HG02610 (cell line): ENCODE data around the gene TEKT4.
"Not testable (repeated sequence)": the region's sequence is repeated elsewhere in the genome, so short reads cannot be mapped to it uniquely, and the experiment has no call there.

Experiments used
- ATAC-seq: cut with Tn5 transposase; IDR thresholded peaks from one replicate; pipeline ENCODE4 v1.9.1; 2021; ENCODE audit warnings: mild to moderate bottlenecking, moderate library complexity; ENCODE audit not compliant: unreplicated experiment

TEKT4 gene

DNA sequence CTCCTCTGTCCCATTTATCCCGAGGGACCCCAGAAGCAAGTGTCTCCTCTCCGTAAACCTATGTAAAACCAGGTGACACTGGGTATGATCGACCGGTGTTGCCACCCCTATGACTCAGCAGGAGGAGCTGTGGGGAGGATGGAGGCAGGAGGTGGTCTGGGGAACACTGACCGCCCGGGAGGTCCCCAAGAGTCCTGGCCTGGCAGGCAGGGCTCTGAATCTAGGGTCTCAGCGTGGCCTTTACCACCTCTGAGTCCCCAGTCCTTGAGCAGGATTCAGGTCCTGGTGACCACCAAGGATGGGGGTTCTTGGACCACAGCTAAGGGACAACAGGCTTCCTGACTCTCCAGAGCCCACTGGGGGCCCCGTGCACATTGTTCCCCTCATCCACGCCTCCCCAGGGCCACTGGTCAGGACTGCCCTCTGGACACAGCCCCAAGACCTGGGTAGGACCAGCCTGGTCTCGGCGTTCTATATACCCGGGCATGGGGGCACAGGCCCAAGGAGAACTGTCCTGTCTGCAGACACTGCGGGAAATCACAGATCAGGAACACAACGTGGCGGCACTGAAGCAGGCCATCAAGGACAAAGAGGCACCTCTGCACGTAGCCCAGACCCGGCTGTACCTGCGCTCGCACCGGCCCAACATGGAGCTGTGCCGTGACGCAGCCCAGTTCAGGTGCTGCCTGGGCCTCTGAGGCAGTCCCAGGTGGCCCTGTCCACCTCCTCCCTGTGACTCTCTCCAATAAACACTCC, 4.0 kb downstream of the TEKT4 start:
- no peak for ATAC-seq

DNA sequence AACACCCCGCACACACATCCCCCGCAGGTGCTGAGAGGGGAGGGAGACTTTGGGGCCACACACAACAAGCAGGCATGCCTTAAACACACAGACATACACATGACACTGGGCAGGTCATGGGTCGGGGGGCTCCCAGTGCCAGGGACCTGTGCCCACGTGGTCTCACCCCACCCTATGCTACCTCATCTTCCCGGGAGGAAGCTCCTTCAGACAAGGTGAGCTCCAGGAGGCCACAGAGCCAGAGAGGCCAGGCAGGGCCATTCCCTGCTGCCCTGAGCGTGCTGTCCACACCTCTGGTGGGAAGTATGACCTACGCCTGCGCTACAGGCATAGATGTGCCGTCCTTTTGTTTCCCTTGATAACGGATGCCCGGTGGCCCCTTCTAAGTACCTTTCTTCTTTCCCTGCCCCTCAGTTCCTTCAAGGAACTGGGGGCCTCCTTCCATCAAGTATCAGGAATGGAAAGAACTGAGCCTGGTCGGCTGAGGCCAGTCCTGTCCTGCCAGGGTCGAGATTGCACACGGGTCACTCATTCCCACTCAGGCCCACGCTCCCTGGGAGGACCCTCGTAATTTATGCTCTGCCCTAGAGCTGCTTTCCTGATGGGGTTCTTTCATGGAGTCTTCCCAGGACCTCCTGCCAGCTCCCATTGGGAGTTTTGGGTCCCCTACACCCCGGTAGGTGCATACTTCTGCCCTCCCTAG, 4.7 kb downstream of the TEKT4 start:
- ATAC-seq, result no peak

DNA sequence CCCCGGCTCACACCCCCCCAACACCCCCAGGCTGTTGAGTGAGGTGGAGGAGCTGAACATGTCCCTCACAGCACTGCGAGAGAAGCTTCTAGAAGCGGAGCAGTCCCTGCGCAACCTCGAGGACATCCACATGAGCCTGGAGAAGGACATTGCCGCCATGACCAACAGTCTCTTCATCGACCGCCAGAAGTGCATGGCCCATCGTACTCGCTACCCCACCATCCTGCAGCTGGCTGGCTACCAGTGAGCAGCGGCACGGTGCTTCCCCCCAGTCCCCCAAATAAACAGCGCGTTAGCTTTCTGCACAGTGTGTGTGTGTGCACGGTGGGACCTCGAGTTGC, 5.3 kb downstream of the TEKT4 start:
- no peak for ATAC-seq

DNA sequence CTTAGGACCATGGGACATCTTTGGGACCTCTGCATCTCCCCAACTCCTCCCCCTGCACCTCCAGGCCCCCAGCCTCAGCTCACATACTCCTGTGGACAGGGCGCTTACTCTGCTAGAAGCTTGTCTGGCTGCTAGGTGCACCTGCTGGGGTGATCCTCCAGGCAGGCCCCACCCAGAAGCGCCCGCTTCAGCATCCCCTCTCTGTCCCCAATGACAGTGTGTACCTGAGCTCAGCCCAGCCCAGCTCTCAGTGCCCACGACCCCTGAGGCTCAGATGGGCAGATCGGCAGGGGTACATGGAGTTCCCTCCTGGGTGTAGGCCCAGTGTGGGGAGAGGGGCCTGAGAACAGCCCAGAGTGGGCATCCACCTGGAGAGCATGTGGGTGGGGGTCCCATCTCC, 5.9 kb downstream of the TEKT4 start:
- ATAC-seq, result no peak

DNA sequence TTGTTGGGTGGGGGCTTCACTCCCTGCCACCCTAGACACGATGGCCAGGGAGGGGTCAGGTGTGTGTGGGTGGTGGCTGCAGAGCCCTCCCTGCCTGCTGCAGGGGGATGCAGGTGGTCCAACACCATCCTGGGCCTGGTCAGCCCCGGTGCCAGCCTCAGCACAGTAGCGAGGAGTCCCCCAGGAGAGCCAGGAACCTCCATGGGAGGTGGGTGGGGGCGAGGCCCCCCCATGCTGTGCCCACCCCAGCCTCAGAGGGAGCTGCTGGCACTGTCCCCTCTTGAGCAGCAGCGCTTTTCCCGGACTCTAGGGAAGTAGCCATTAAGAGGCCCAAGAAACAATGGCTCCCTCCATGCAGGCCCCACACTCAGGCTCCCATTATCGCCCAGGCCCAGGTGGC, 7.3 kb downstream of the TEKT4 start:
- not testable (repeated sequence) for ATAC-seq

DNA sequence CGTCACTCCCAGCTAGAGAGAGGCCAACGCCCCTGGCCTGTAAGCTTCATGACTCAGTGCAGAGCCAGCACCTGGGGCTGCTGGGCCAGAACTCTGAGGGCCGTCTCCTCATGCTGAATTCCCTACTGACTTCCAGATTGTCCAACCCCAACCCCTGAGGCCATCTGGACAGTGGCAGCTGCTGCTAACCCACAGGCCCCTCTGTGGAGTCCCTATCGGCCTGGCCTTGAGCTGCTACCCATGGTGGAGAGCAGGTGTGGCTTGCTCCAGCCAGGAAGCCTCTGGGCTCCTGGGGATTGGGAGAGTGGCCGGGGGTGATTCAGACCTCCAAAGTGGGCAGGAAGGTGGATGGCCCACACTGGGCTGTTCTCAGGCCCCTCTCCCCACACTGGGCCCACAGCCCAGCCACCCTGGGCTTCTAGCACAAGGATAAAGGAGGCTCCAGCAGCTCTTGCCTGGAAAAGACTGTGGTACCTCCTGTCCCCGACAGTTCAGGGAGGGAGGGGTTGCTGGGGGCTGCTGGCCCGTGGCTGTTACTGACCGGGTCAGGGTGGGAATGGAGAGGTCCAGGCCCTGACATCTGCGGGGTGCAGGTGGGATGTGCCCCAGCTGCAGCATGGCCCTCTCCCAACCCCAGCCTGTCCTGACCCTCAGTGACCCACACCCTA, 8.2 kb downstream of the TEKT4 start:
- ATAC-seq, result no peak

DNA sequence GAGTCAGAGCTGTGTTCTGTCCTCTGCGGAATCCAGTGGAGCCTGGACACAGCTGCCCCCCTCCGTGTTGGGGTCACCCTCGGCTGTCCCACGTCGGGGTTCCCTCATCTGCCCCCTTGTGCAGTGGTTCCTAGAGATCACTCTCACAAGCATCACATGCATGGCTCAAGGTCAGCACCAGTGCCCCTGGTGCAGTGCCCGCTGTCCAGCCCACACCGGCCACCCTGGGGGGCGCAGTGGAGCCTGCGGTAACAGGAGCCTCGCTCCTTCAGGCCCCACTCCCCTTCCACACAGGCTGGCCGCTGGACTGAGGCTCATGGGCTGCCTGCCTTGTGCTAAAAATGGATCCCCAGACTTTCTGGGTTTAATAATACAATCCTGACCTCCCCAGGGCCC, 8.8 kb downstream of the TEKT4 start:
- no peak for ATAC-seq

DNA sequence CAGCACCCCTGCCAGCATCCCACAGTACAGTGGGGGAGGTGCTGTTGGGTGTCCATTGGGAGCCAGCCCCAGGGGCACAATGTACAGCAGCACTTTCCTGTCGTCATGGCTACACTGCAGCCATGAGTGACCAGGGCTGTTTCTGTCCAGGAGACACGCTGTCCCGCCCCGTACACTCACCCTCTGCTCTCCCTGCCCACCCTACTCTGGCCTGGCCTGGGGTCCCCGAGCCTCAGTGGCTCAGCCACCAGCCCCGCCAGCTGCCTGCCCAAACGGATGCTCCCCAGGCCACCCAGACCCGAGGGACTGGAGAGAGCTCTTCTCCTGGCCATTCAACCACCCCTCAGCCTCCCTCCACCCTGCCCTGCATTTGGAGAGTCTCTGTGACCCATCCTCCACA, 9.3 kb downstream of the TEKT4 start:
- ATAC-seq, result no peak

DNA sequence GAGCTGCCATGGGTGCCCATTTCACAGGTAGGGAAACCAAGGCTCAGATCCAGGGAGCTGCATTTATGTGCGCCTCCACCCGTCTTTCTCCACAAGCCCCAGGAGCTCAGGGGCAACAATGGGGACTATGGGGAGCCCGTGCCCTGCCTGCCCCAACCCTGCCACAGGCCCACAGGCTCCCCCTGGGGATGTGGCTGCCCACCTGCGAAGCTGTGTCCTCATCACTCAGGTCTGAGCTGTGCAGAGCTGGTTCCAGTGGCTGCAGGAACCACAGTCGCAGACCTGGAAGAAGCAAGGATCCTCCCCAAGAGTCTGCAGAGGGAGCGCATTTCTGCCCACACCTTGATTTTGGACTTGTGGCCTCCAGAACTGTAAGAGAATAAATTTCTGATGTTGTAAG, 9.8 kb downstream of the TEKT4 start:
- ATAC-seq, result no peak

DNA sequence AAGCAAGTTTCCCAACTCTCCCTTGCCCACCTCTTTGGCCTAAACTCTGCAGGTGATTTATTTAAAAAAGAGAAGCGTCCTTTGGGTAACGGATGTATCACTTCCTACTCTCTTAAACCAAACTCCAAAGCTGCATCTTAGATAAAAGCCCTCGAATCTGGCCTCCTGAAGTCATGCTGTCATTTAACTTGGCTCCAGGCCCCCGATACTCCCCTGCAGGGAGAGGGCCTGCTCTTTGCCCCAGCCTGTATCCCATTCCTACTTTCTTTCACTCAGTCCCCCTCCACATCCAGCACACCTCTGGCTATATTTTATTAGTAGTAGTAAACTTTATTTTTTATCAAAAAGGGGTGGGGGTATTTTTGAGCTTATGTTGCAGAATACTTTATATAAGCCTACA, 19.0 kb downstream of the TEKT4 start:
- ATAC-seq, result no peak

DNA sequence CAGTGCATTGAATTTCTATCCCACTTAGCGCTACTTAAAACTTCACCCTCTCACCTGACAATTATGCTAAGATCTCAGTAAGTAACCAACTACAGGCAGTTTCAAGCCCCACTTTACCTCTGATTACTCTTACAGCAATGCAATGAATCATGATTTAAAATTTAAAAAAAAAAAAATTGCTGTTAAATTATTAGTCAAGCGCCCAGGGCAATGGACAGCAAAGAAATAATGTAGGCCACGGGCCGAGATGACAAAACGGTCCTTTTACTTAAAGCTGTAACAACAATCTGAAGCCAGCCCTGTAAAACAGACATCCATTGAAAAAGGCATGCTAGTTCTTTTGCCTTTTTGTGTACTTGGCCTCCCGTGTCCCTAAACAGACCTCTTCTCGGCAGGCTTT, 24.0 kb downstream of the TEKT4 start:
- ATAC-seq, result not testable (repeated sequence)

DNA sequence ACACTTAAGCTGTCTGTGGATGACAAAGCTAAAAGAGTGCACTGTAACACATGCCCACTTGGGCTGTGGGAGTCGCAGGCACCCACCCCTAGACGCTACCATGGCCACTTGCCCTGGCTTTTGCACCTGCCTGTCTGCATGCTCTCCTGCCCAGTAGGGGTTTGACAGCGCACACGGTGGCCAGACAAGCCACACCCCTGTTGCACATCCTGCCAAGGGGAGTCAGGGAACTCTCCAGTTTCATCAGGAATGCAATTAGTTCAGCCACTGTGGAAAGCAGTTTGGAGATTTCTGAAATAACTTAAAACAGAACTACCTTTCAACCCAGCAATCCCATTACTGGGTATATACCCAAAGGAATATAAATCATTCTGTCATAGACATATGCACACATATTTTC, 35.7 kb downstream of the TEKT4 start:
- ATAC-seq, result not testable (repeated sequence)

DNA sequence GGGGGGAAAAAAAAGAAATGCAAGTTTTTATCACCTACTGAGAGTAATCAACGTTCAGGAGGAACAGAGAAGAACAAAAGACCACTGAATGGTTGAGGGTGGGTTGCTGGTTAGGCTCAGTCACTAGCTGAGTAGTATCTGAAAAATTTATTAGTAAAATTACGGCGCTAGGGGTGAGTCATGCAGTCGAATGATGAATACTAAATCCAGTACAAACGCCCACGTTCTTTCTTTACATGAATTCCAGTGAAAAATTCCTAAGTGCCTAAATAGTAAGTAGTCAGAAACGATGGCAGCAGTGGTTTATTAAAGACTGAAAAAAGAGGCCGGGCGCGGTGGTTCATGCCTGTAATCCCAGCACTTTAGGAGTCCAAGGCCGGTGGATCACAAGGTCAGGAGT, 52.0 kb downstream of the TEKT4 start:
- no peak for ATAC-seq

DNA sequence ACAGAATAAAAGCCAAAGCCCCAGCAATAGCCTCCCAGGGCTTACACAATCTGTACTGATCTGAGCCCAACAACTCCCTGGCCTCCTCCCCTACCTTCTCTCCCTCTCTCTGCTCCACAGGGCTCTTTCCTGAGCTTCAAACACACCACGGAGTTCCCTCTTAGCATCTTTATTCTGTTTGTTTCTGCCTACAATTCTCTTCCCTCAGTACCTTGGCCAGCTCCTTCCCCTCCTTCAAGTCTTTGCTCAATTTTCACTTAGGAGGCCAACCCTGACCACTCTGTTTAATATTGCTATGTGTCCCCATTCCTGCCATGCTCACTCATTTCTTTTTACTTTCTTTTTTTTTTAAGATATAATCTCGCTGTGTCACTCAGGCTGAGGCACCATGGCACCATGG, 53.8 kb downstream of the TEKT4 start:
- not testable (repeated sequence) for ATAC-seq
